PC-3 (cell line): ENCODE results near the gene FLYWCH2.

Source experiments
- CTCF ChIP-seq: fragments of 300-600 bp; sonication (generic); conservative IDR thresholded peaks from 2 replicates; pipeline ENCODE4 v1.5.1; 2017; ENCODE audit warnings: antibody characterized with exemption, low read depth, mild to moderate bottlenecking, low read length
- EZH2phosphoT487 ChIP-seq: fragments of 300-600 bp; sonication (generic); IDR thresholded peaks from 2 replicates; pipeline ENCODE4 v1.6.1; 2018; ENCODE audit warnings: mild to moderate bottlenecking, antibody characterized with exemption, low read length, borderline replicate concordance

DNA sequence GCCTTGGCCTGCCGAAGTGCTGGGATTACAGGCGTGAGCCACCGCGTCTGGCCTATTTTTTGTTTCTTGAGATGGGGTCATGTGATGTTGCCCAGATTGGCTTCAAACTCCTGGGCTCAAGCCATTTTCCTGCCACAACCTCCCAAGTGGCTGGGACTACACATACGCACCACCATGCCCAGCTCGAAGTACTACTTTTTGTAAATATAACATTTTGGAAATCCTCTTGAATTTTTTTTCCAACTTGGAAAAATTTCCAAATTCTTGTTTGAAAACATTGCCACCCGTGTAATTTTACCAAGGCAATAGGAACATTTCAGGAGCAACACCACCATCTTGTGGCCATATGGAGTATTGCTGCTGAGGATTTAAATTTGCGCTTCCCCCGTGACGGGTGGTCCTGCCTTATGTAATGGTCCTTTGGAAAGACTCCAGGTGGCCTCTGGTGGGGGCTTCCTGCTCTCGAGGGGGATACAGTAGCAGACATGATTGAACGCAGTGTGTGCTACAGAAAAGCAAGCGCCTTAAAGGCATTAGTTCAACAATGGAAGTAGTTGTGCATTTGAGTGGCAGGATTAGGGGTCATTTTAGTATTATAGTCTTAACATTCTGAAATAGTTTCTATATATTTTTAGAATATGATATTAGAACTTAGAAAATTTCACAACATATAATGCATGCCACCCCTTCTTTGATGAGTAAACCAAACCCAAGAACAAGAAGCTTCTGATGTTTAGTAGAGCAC is 36.7 kb downstream of the FLYWCH2 start:
- peak; percentile 85 for TF ChIP-seq CTCF
- no peak for TF ChIP-seq EZH2phosphoT487
